BE2C (cell line): ENCODE results near the gene PAX1.

Source experiments
- DNase-seq: peaks from one replicate; pipeline ENCODE4 v3.0.0-alpha.2; 2020
- H3K27me3 ChIP-seq: fragments of 250-450 bp; sonication (Bioruptor Pico); 2 replicates; pipeline ENCODE4 v1.5.1; 2020; ENCODE audit warnings: mild to moderate bottlenecking
- H3K36me3 ChIP-seq: fragments of 250-450 bp; sonication (Bioruptor Pico); 2 replicates; pipeline ENCODE4 v1.5.1; 2020; ENCODE audit warnings: mild to moderate bottlenecking
- H3K4me1 ChIP-seq: fragments of 250-450 bp; sonication (Bioruptor Pico); 2 replicates; pipeline ENCODE4 v1.5.1; 2020
- H3K4me3 ChIP-seq: 2 replicates; pipeline ENCODE4 v1.5.1; 2011; ENCODE audit warnings: low read depth, low read length
- H3K9me3 ChIP-seq: fragments of 250-450 bp; sonication (Bioruptor Pico); 2 replicates; pipeline ENCODE4 v1.5.1; 2020
- CTCF ChIP-seq: IDR thresholded peaks from 2 replicates; pipeline ENCODE4 v1.5.1; 2012; ENCODE audit warnings: mild to moderate bottlenecking, low read depth, low read length

PAX1 gene

GRCh38 chr20:21706261-21707195, 1.1 kb downstream of the PAX1 start:
- DNase-seq: no peak
- no peaks in the 10 kb centered on the region for H3K9me3 ChIP-seq
- H3K27me3 ChIP-seq: peaks cover 92% of the 10 kb centered on the region
- TF ChIP-seq CTCF: no peak
- no peak overlapping the region for H3K4me3 ChIP-seq
- no peaks in the 10 kb centered on the region for H3K4me1 ChIP-seq
- no peaks in the 10 kb centered on the region for H3K36me3 ChIP-seq

- H3K27me3 ChIP-seq: peaks cover 92% of the 10 kb centered on the region
- H3K4me1 ChIP-seq: no peaks in the 10 kb centered on the region
- H3K36me3 ChIP-seq: no peaks in the 10 kb centered on the region
- no peak overlapping the region for H3K4me3 ChIP-seq
- no peak for TF ChIP-seq CTCF
- H3K9me3 ChIP-seq: no peaks in the 10 kb centered on the region
- DNase-seq: no peak
Measured at GRCh38 chr20:21707267-21707666, 1.8 kb downstream of the PAX1 start.

GRCh38 chr20:21707999-21708737, 2.7 kb downstream of the PAX1 start:
- Histone ChIP-seq H3K4me1 (no peaks in the 10 kb centered on the region), H3K36me3 (no peaks in the 10 kb centered on the region), H3K27me3 (peaks cover 92% of the 10 kb centered on the region), H3K4me3 (no peak overlapping the region), H3K9me3 (no peaks in the 10 kb centered on the region)
- no peak for DNase-seq
- no peak for TF ChIP-seq CTCF

GRCh38 chr20:21708738-21709534, 3.5 kb downstream of the PAX1 start:
- Histone ChIP-seq H3K36me3 (no peaks in the 10 kb centered on the region), H3K9me3 (no peaks in the 10 kb centered on the region), H3K4me1 (no peaks in the 10 kb centered on the region), H3K27me3 (peaks cover 92% of the 10 kb centered on the region), H3K4me3 (no peak overlapping the region)
- no peak for TF ChIP-seq CTCF
- DNase-seq: no peak

GRCh38 chr20:21709535-21709904, 4.1 kb downstream of the PAX1 start:
- no peak for TF ChIP-seq CTCF
- H3K9me3 ChIP-seq: no peaks in the 10 kb centered on the region
- no peaks in the 10 kb centered on the region for H3K36me3 ChIP-seq
- H3K4me3 ChIP-seq: no peak overlapping the region
- no peak for DNase-seq
- no peaks in the 10 kb centered on the region for H3K4me1 ChIP-seq
- peaks cover 92% of the 10 kb centered on the region for H3K27me3 ChIP-seq
